DMS 273 (cell line): Measurements from ENCODE around the gene SLC6A11.

Experiments
- DNase-seq: peaks from one replicate; lab custom pipeline; 2025; ENCODE audit not compliant: unreplicated experiment; lab: John Stamatoyannopoulos, UW

SLC6A11 gene

DNA sequence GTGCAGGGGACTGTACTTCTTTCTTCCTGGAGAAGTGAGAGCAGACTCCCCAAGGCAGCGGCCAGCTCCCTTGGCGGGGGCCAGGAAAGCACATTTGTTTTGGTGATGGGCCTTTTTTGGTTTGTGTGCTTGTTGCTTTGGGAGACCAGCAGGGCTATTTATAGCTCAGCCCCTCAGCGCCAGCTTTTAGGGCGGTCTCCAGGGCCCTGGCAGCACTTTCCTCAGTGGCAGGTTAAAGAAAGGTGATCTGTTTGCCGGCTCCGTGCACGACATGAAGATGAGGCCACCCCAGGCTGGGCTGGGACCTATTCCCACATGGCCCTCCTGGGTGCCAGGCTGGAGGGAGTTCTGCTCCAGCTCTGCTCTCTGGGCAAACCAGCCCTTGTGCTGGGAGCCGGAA, 21.8 kb downstream of the SLC6A11 start:
- no peak for DNase-seq

DNA sequence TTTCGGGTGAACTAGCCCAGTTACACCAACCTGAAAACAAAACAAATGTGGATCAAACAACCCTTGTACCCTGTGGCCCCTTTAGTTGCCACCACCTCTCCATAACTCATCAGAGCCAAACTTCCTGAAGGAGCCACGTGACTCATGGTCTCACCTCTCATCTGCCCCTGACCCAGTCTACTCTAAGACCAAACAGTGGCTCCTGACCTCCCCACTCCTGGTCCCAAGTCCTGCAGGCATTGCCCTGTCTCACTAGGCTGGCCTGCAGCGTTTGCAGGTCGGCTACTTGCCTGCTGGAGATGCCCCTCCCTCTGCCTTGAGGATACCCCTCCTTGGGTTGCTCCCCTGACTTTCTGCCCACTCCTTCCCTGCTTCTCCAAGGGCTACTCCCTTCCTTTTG, 23.1 kb downstream of the SLC6A11 start:
- DNase-seq = no peak

DNA sequence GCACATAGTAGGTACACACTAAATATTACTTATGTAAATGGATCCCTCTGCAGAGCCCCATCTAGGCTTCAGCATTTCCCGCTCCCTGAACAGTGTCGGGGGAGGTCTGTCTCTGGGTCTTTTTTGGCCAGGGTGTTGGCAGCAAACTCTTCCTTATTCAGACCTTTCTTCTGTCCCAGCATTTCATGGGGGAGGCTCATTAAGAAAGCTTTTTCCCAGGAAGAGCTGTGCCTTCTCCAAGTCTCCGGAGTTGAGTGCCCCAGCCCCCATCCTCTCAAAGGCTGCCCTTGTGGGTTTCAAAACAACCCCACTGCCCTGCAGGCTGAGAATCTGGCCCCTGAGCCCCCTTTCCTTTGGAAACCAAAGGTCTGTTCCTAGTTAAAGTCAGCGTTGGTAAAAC, 25.1 kb downstream of the SLC6A11 start:
- no peak for DNase-seq

DNA sequence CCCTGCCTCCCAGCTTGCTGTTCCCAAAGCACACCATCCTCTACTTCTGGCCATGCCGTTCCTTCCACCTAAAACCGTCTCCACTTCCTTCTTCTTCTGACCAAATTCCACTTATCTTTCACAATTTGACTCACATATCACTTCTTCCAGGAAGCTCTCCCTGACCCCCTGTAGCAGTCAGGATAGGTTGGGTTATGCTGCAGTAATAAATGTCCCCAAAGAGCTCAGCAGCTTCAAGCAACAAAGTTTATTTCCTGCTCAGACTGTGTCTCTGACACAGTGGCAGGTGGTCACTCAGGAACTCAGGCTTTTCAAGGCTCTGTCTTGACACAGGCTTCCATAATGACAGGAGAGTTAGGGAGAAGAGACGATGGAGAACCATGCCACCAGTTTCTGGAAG, 27.4 kb downstream of the SLC6A11 start:
- DNase-seq = no peak

DNA sequence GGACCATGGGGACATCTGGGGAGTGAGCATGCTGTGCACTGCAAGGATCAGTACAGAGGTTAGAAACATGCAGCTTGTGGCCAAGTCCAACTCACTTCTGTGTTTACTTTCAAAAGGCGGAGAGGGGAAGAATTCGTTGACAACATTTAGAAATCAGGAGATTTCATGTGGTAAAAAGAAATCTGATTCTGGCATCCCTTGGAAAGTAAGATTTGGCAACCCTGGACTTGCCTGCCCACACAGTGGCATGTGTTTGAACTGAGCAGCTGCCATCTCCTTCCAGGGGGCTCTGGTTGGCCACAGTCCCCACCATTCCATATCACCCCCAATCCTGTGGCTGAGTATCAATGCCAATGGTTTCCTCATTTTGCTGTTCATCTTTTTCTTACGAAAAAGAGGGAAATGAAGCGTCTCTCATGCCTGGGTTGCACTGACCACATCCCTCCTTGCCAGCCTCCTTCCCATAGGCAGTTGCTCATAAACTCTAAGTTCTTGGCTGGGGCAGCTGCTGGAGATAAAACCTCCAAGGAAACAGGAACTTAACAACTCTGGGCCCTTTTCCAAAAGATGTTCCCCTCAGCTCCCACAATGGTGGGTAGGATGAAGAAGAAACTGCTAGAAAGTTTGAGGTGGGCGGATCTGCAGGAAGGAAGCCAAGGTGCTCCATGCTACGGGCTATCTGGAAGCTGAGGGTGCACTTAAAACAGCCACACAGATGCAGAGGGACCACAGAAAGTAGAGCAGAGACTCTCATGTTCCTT, 29.2 kb downstream of the SLC6A11 start:
- DNase-seq = no peak

DNA sequence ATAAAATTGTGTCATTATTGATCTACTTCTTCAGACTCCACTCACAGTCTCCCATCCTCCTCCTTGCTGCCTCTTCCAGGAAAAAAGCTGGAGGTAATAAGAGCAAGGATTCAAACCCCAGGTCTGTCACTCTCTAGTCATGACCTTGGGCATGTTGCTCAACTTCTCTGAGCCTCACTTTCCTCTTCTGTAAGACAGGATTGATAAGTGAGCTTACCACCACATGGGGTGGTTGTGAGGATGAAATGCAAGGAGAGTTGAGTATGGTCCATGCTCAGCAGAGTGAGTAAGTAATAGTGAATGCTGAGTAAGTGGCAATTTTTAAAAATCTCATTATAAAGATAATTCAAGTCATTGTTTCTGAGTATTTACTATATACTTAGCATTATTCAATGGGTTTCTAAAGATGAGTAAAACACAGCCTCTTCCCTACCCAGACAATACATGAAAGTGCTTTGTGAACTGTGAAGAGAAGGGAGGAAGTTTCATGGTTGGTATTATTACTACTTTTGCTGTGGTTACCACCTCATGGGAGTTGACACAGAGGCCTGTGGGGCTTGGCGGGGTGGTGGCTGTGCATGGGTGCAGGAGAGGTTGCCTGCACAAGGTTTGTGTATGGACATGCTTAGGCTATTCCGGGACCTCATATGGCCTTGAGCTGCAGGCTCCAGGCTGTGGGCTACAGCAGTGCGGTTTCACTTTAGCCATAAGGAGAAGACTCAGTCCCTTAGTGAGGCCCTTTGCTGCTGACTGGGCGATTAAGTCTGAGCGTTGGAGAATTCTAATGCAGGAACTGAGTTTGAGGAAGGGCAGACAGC, 30.0 kb downstream of the SLC6A11 start:
- no peak for DNase-seq

DNA sequence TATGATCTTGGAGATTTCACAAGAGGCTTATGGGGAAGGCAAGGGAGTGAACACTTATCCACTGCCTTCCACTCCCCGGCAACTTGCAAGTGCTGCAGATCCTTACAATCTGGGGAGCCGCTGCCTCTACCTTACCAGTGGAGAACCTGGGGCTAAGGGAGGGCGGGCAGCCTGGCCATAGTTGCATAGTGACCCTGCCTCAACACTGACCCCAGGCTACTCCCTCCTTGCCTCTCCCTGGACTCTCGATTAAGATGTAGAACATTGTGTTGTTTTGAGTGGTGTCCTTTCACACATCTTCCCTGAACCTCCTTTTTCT, 30.6 kb downstream of the SLC6A11 start:
- DNase-seq = no peak

DNA sequence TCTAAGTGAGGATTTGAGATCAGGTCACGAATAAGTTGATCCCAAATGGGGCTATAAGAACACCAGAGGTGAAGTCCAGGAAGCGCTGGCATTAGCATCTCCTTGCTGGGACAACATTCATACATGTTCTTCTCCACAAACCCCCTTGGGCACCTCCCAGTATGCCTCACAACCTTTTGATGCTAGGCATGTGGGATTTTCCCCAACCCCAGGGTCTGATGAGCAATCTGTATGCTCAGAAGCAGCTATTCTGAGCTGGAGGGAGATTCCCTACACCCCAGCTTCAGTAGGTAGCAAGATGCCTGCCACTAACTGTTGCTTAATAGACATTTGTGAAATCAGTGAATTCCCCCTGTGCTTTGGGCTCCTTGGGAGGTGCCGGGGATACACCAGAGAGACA, 32.2 kb downstream of the SLC6A11 start:
- no peak for DNase-seq

DNA sequence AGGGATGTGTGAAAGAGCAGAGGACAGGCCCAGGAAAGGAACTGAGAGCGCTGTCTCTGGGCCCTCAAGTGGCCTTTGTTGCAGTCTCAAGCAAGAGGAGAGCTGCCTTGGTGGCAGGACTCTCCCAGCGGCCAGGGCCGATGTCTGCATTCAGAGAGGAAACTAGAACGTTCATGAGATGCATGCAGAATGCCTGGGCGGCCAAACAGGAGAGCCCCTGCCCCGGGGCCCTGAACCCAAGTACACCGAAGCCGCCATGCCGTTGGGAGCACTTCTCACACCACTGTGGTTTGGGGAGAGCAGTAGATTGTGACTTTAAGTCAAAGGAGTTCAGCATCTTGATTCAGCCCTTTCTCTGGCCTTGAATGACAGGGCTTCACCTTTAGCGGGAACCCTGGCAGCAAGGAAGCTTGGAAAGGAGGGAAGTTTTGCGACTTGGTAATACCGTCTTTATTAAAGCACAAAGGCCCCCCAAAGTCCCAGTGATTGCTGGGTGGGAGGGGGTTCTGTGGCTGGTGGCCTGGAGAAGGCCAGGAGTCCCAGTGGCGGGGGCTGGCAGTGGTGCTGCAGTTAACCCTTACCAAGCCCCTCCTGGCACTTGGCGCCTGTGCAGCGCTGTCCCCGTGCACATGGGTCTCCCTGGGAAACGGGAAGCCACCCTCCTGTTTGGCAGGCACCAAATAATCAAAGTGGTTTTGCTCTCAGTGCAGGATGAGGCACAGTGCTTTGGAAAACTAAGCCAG, 36.2 kb downstream of the SLC6A11 start:
- DNase-seq = no peak

DNA sequence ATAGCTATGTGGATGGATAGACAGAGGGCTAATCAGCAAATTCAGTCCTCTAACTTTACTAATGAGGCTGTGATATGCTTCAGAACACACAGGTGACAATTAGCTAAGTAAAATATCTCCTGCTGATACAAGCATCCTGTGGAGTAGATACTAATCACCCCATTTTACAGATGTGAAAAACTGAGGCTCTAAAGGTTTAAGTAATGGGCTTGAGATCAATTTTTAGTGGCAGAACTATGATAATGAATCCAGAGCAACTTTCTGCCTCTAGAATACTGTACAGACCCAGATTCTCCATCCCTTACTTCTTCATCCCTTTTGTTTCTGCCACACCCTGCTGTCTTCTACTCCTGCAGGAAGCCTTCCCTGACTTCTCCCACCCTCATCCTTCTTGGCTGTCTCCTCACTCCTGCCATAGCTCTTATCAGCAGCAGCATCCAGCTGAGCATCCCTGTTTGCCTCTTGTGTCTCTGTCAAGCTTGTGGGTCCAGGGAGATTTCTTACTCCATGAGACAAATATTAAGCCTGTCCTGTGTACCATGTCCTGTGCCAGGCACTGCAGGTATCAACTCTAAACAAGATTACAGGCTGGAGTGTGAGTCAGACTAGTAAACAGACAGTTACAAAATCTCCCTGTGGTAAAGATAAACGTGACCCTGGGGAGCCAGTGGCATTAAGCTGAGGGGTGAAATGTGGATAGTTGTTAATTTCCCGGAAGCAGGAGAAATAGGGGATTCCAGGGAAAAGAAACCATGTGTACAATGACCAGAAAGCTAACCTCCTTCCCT, 39.2 kb downstream of the SLC6A11 start:
- DNase-seq = no peak

DNA sequence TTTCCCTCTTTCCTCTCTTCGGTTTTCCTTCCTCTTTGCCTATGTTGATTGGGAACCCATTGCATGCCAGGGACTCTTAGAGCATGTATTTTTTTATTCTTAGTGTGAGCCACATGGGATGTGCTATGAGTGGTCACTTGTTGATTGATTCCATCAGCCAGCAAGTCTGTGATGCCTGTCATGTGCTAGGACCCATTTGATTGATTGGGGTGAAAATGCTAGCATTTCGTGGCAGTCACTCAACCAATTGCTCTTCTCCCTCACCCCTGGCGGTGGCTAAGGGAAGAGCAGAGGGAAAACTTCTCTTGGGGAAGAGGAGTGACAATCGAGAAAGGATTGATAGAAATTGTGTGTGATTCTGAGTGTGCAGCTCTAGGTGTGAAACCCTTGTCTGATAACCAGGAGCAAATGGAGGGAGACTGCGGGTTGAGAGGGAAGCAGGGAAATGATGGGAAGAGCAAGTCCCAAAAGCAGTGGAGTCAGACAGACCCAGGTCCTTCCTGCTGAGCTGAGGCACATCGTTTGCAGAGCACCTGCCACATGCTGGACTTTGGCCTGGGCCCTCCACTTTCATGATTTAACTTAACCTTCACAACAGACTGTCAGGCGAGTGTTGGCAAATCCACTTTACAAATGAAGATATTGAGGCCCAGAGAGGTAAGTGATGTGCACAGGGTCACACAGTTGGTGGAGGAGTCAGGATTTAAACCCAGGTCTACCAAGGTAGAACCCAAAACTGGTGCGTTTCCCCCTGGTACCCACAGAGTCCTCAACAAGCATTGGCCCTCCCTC, 40.0 kb downstream of the SLC6A11 start:
- no peak for DNase-seq

DNA sequence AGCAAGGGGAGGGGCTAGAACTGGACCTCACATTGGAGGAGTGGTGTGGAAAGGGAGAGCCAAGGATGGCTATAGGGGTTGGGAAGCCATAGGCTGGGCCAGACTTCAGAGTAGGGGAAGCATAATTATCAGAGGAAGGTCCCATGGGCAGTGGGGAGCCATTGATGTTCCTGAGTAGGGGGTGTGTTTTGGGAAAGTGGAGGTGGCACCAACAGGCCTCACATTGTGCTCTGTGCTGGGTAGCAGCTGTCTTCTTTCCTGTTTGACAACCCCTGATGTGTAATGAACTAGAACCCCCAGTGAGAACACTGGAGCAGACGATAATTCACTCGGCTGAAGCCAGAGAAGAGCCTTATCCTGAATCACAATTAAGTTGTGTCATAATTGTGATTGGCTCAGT, 41.2 kb downstream of the SLC6A11 start:
- no peak for DNase-seq

DNA sequence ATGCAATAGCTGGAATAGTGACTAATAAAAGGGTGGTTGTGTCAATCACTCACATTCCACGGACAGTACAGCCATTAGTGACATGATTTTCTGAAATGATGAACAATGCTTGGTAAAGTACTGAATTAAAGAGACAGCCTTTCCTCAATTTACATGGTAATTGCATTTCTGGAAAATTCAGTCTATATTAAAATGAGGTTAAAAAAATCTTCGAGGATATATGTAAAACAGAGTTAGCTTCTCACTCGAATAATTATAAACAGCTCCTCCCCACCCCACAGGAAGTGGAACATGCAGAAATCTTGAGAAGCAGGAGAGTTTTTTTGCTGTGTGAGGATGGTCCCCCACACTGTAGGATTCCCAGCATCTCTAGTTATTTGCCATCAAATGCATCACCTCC, 42.1 kb downstream of the SLC6A11 start:
- DNase-seq = no peak

DNA sequence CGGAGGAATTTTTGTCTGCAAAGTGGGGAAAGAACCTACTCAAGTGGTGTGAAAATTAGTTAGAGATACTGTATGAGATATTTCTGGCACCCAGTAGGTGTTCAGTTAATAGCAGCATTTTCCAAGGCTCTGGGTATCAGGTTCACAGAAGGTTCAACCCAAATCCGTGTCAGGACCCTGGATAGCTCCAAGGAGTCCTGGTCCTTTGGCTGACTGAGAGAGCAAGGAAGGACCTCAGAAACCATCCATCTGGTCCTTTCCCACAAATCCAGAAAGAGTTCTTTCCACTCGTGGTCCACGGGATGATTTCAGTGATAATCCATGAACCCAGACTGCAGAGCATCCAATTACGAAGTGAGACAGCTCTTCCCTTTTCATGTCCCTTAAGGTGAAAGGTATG, 51.4 kb downstream of the SLC6A11 start:
- peak; percentile 4 for DNase-seq

DNA sequence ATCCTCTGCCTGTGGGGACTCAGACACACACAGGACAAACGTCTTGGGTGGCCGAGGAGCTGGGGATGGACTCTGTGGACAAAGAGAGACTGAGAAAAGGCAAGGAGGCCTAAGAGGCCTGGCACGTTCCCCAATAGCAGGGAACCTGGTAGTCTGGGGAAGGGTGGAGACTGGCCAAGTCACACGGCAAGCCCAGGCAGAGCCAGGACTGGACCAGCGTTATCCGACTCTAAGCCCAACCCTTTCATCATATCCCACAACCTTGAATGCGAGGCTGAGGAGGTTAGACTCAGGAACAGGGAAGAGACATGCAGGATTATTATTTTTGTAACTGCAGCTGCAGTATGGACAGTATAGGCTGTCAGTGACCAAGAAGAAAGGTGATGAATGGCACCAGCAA, 53.4 kb downstream of the SLC6A11 start:
- DNase-seq = no peak

DNA sequence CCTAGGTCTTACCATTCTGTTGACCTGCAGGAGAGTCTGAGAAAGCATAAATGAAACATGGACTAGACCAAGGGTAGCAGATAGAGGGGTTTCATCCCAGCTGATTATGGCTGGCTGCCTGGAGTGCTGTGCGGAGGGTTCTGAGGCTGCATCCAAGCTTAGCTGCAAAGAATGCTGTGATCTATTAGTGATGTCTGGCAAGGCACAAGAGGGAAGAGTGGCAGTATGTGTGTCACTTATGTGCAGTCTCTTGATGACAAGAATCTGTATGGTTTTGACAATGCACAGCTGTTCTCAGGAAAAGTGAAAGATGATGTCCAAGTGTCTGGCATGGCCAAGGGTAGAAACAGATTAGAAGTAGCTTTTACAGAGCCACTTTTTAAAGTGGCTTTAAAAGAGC, 54.3 kb downstream of the SLC6A11 start:
- no peak for DNase-seq

DNA sequence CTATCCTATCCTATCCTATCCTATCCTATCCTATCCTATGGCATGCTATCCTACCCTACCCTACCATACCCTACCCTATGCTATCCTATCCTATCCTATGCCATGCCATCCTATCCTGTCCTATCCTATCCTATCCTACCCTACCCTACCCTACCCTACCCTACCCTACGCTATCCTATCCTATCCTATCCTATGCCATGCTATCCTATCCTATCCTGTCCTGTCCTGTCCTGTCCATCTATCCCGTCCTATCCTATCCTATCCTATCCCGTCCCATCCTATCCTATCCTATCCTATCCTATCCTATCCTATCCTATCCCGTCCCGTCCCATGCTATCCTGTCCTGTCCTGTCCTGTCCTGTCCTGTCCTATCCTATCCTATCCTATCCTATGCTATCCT, 57.4 kb downstream of the SLC6A11 start:
- no peak for DNase-seq

DNA sequence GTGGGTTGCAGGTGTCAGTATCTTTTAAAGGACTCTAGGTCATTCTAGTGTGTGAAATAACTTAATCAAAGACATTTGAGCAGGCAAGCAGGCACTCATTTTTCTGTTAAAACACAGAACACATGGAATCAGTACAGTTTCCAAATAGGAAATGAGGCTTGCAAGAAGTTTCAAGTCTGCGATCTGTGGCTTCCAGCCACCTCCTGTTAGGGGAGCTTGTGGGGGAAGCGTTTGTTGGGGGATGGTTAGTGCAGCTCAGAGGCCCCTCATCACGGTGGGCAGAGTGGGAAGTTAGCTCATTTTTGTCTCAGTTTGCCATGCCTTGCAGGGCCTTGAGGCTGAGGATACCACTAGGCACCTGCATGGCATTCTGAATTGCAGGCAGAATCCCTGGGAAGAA, 59.9 kb downstream of the SLC6A11 start:
- DNase-seq = no peak

DNA sequence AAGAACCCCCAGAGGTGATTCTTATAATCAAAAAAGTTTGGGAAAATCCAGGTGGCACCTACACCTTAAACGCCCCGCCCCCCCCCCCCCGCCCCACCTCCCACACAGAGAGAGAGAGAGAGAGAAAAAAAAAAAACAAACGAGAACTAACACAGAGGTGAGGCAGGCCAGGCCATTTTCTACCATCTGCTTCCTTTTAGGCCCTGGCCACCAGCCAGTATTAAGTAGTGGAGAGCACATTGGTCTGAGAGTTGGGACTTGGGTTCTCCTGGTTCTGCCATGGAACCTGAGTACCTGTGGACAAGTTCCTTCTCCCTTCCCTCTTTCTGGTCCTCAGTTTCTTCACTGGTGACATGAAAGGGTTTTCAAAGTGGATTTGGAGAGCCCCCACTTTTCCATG, 60.6 kb downstream of the SLC6A11 start:
- peak; percentile 62 for DNase-seq

DNA sequence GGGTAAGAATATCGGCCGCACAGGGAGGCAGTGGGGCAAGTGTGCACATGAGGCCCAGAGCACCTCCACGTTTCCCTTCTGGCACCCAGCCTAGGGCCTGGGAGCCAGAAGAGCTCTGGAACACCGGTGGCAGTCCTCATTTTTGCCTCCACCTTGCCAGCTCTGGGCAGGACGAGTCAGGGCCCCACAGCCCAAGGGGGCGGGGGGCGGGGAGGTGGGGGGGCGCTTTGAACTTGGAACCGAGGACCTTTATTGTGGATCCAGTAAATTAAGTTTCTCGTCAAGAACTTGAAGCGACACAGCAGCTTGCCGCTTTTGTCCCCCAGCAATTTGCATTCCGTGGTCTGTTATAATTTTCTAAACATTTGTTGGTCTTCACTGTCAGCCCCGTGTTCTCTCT, 66.8 kb downstream of the SLC6A11 start:
- no peak for DNase-seq
